ENCODE results near the gene ASXL2.

The ASXL2 gene

GRCh38 chr2:25817006-25817405 lies 61.3 kb downstream of the ASXL2 start (continued):
- TF ChIP-seq POU6F1 (CRISPR knock-in tag; IDR thresholded peaks at IDR 0.05; ENCODE audit: borderline replicate concordance, low read depth) (no peak), OSR1 (CRISPR knock-in tag; IDR thresholded peaks at IDR 0.05) (no peak), RARB (CRISPR knock-in tag; IDR thresholded peaks at IDR 0.05) (no peak), TOX (CRISPR knock-in tag; IDR thresholded peaks at IDR 0.05; ENCODE audit: borderline replicate concordance) (no peak), GLIS3 (CRISPR knock-in tag; IDR thresholded peaks at IDR 0.05) (no peak), BACH2 (CRISPR knock-in tag; IDR thresholded peaks at IDR 0.05; ENCODE audit: borderline replicate concordance) (no peak), ZFP3 (CRISPR knock-in tag; IDR thresholded peaks at IDR 0.05) (no peak), SNAI2 (CRISPR knock-in tag; IDR thresholded peaks at IDR 0.05) (no peak), ZC3H10 (CRISPR knock-in tag; IDR thresholded peaks at IDR 0.05) (no peak)
- TF ChIP-seq, protein P1, sequence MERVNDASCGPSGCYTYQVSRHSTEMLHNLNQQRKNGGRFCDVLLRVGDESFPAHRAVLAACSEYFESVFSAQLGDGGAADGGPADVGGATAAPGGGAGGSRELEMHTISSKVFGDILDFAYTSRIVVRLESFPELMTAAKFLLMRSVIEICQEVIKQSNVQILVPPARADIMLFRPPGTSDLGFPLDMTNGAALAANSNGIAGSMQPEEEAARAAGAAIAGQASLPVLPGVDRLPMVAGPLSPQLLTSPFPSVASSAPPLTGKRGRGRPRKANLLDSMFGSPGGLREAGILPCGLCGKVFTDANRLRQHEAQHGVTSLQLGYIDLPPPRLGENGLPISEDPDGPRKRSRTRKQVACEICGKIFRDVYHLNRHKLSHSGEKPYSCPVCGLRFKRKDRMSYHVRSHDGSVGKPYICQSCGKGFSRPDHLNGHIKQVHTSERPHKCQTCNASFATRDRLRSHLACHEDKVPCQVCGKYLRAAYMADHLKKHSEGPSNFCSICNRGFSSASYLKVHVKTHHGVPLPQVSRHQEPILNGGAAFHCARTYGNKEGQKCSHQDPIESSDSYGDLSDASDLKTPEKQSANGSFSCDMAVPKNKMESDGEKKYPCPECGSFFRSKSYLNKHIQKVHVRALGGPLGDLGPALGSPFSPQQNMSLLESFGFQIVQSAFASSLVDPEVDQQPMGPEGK (CRISPR knock-in tag; IDR thresholded peaks at IDR 0.05; ENCODE audit: borderline replicate concordance) = no peak

DNA sequence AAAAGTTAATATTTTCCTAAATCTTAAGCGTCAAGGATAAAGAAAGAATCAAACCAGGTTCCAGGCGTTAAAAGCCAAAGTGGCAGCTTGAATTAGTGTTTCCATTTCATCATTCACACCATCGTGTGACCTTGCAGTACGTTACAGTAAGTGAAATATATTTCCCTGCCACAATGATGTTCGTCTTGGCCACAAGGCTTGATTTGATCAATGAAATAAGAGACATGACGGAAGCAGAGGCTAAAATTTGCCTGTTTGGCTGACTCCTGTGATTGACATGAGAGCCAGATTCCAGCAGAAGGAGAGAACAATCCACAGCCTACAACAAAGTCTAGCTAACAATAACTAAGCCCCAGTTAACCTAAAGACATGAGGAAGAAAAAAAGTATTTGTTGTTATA lies 62.0 kb downstream of the ASXL2 start:
- no peak for ATAC-seq
- TF ChIP-seq ZC3H10 (CRISPR knock-in tag; IDR thresholded peaks at IDR 0.05) (no peak), GLIS3 (CRISPR knock-in tag; IDR thresholded peaks at IDR 0.05) (no peak), POU6F1 (CRISPR knock-in tag; IDR thresholded peaks at IDR 0.05; ENCODE audit: borderline replicate concordance, low read depth) (no peak), ESRRG (CRISPR knock-in tag; IDR thresholded peaks at IDR 0.05) (no peak)
- TF ChIP-seq, protein P2, sequence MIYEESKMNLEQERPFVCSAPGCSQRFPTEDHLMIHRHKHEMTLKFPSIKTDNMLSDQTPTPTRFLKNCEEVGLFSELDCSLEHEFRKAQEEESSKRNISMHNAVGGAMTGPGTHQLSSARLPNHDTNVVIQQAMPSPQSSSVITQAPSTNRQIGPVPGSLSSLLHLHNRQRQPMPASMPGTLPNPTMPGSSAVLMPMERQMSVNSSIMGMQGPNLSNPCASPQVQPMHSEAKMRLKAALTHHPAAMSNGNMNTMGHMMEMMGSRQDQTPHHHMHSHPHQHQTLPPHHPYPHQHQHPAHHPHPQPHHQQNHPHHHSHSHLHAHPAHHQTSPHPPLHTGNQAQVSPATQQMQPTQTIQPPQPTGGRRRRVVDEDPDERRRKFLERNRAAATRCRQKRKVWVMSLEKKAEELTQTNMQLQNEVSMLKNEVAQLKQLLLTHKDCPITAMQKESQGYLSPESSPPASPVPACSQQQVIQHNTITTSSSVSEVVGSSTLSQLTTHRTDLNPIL (CRISPR knock-in tag; IDR thresholded peaks at IDR 0.05; ENCODE audit: low read depth) = no peak

GRCh38 chr2:25814681-25815080 lies 63.6 kb downstream of the ASXL2 start:
- TF ChIP-seq BACH2 (CRISPR knock-in tag; IDR thresholded peaks at IDR 0.05; ENCODE audit: borderline replicate concordance) (no peak), GLIS3 (CRISPR knock-in tag; IDR thresholded peaks at IDR 0.05) (no peak), ZNF70 (CRISPR knock-in tag; IDR thresholded peaks at IDR 0.05) (no peak), POU6F1 (CRISPR knock-in tag; IDR thresholded peaks at IDR 0.05; ENCODE audit: borderline replicate concordance, low read depth) (no peak), ZNF8 (CRISPR knock-in tag; IDR thresholded peaks at IDR 0.05) (no peak), TCF4 (CRISPR knock-in tag; IDR thresholded peaks at IDR 0.05; ENCODE audit: borderline replicate concordance) (no peak), SNAI2 (CRISPR knock-in tag; IDR thresholded peaks at IDR 0.05) (no peak), RARB (CRISPR knock-in tag; IDR thresholded peaks at IDR 0.05) (no peak), ZFP3 (CRISPR knock-in tag; IDR thresholded peaks at IDR 0.05) (no peak), TOX (CRISPR knock-in tag; IDR thresholded peaks at IDR 0.05; ENCODE audit: borderline replicate concordance) (no peak), ZNF565 (CRISPR knock-in tag; conservative IDR thresholded peaks at IDR 0.05; ENCODE audit: low read depth) (no peak), ISL1 (CRISPR knock-in tag; IDR thresholded peaks at IDR 0.05) (no peak), OSR1 (CRISPR knock-in tag; IDR thresholded peaks at IDR 0.05) (no peak), CSDC2 (CRISPR knock-in tag; IDR thresholded peaks at IDR 0.05) (no peak), ESRRG (CRISPR knock-in tag; IDR thresholded peaks at IDR 0.05) (no peak)
- TF ChIP-seq, protein P2 (CRISPR knock-in tag; IDR thresholded peaks at IDR 0.05; ENCODE audit: low read depth) = no peak
- 0 out of 3 replicates have a peak, but pooled peaks have one; percentile 28 for ATAC-seq

Data from SK-N-SH treated with all-trans-retinoic acid at 6 μM for 48 hours (cell line).